IPS-18a (cell line): Measurements from ENCODE around the gene USP24.
"Not testable (repeated sequence)": the region's sequence is repeated elsewhere in the genome, so short reads cannot be mapped to it uniquely, and the experiment has no call there.

Experiments used
- H3K27ac ChIP-seq: one replicate; pipeline ENCODE4 v1.5.1; 2013; ENCODE audit warnings: low read length
- H3K27me3 ChIP-seq: one replicate; pipeline ENCODE4 v1.6.1; 2013; ENCODE audit warnings: mild to moderate bottlenecking, low read length; ENCODE audit not compliant: control insufficient read depth, insufficient read depth
- H3K36me3 ChIP-seq: one replicate; pipeline ENCODE4 v1.6.1; 2013; ENCODE audit warnings: low read depth, low read length; ENCODE audit not compliant: control insufficient read depth
- H3K4me1 ChIP-seq: one replicate; pipeline ENCODE4 v1.6.1; 2013; ENCODE audit warnings: low read depth, low read length; ENCODE audit not compliant: control insufficient read depth
- H3K4me3 ChIP-seq: one replicate; pipeline ENCODE4 v1.5.1; 2013; ENCODE audit warnings: low read length
- H3K9ac ChIP-seq: one replicate; pipeline ENCODE4 v1.6.1; 2013; ENCODE audit warnings: mild to moderate bottlenecking, low read length, moderate library complexity
- H3K9me3 ChIP-seq: one replicate; pipeline ENCODE4 v1.6.1; 2013; ENCODE audit warnings: low read depth, low read length; ENCODE audit not compliant: control insufficient read depth

The USP24 gene

GRCh38 chr1:55191219-55191952 lies 23.8 kb downstream of the USP24 start:
- not testable (repeated sequence) for H3K9ac ChIP-seq, H3K27me3 ChIP-seq, H3K4me1 ChIP-seq, H3K4me3 ChIP-seq, H3K27ac ChIP-seq, H3K36me3 ChIP-seq, H3K9me3 ChIP-seq

GRCh38 chr1:55190109-55190508 lies 25.1 kb downstream of the USP24 start:
- Histone ChIP-seq H3K9me3 (no peaks in the 10 kb centered on the region), H3K27ac (no peak overlapping the region), H3K4me3 (no peak overlapping the region), H3K4me1 (peaks cover 5% of the 10 kb centered on the region), H3K9ac (no peak overlapping the region), H3K36me3 (no peaks in the 10 kb centered on the region), H3K27me3 (no peaks in the 10 kb centered on the region)

- Histone ChIP-seq H3K4me3 (no peak overlapping the region), H3K4me1 (peaks cover 5% of the 10 kb centered on the region), H3K9me3 (no peaks in the 10 kb centered on the region), H3K36me3 (no peaks in the 10 kb centered on the region), H3K27ac (no peak overlapping the region), H3K27me3 (no peaks in the 10 kb centered on the region), H3K9ac (no peak overlapping the region)
Observed at GRCh38 chr1:55188909-55189308, 26.3 kb downstream of the USP24 start.

- Histone ChIP-seq H3K9me3 (no peaks in the 10 kb centered on the region), H3K36me3 (no peaks in the 10 kb centered on the region), H3K9ac (no peak overlapping the region), H3K4me3 (no peak overlapping the region), H3K4me1 (no peaks in the 10 kb centered on the region), H3K27ac (no peak overlapping the region), H3K27me3 (no peaks in the 10 kb centered on the region)
Observed at GRCh38 chr1:55185832-55186231, 29.3 kb downstream of the USP24 start.

- Histone ChIP-seq H3K9ac (no peak overlapping the region), H3K36me3 (no peaks in the 10 kb centered on the region), H3K4me3 (no peak overlapping the region), H3K27ac (no peak overlapping the region), H3K4me1 (no peaks in the 10 kb centered on the region), H3K27me3 (no peaks in the 10 kb centered on the region), H3K9me3 (no peaks in the 10 kb centered on the region)
Observed at GRCh38 chr1:55184859-55185258, 30.3 kb downstream of the USP24 start.

- H3K36me3 ChIP-seq, result no peaks in the 10 kb centered on the region
- no peak overlapping the region for H3K9ac ChIP-seq
- no peaks in the 10 kb centered on the region for H3K9me3 ChIP-seq
- no peaks in the 10 kb centered on the region for H3K27me3 ChIP-seq
- no peak overlapping the region for H3K4me3 ChIP-seq
- no peaks in the 10 kb centered on the region for H3K4me1 ChIP-seq
- no peak overlapping the region for H3K27ac ChIP-seq
Observed at GRCh38 chr1:55181666-55182065, 33.5 kb downstream of the USP24 start.

GRCh38 chr1:55180075-55180670 lies 35.0 kb downstream of the USP24 start:
- no peaks in the 10 kb centered on the region for H3K4me1 ChIP-seq
- H3K27ac ChIP-seq, result no peak overlapping the region
- H3K9ac ChIP-seq, result no peak overlapping the region
- H3K27me3 ChIP-seq, result no peaks in the 10 kb centered on the region
- no peaks in the 10 kb centered on the region for H3K9me3 ChIP-seq
- H3K36me3 ChIP-seq, result no peaks in the 10 kb centered on the region
- no peak overlapping the region for H3K4me3 ChIP-seq

- Histone ChIP-seq H3K4me3 (no peak overlapping the region), H3K4me1 (no peaks in the 10 kb centered on the region), H3K9me3 (no peaks in the 10 kb centered on the region), H3K27ac (no peak overlapping the region), H3K27me3 (no peaks in the 10 kb centered on the region), H3K9ac (no peak overlapping the region), H3K36me3 (no peaks in the 10 kb centered on the region)
Observed at GRCh38 chr1:55179177-55179835, 35.9 kb downstream of the USP24 start.

- Histone ChIP-seq H3K4me1 (peaks cover 9% of the 10 kb centered on the region), H3K9ac (no peak overlapping the region), H3K4me3 (no peak overlapping the region), H3K9me3 (no peaks in the 10 kb centered on the region), H3K27ac (no peak overlapping the region), H3K36me3 (peaks cover 19% of the 10 kb centered on the region), H3K27me3 (no peaks in the 10 kb centered on the region)
Observed at GRCh38 chr1:55172687-55173086, 42.5 kb downstream of the USP24 start.

- H3K9me3 ChIP-seq, result no peaks in the 10 kb centered on the region
- H3K4me1 ChIP-seq, result peaks cover 10% of the 10 kb centered on the region
- peaks cover 19% of the 10 kb centered on the region for H3K36me3 ChIP-seq
- no peak overlapping the region for H3K27ac ChIP-seq
- H3K9ac ChIP-seq, result no peak overlapping the region
- H3K4me3 ChIP-seq, result no peak overlapping the region
- H3K27me3 ChIP-seq, result no peaks in the 10 kb centered on the region
Observed at GRCh38 chr1:55172272-55172671, 42.9 kb downstream of the USP24 start.

- H3K4me3 ChIP-seq, result no peak overlapping the region
- no peaks in the 10 kb centered on the region for H3K27me3 ChIP-seq
- no peak overlapping the region for H3K9ac ChIP-seq
- no peak overlapping the region for H3K27ac ChIP-seq
- H3K4me1 ChIP-seq, result peaks cover 10% of the 10 kb centered on the region
- H3K9me3 ChIP-seq, result no peaks in the 10 kb centered on the region
- H3K36me3 ChIP-seq, result peaks cover 19% of the 10 kb centered on the region
Observed at GRCh38 chr1:55171694-55172093, 43.5 kb downstream of the USP24 start.

GRCh38 chr1:55170426-55170825 lies 44.7 kb downstream of the USP24 start:
- Histone ChIP-seq H3K27me3 (no peaks in the 10 kb centered on the region), H3K36me3 (peaks cover 23% of the 10 kb centered on the region), H3K27ac (no peak overlapping the region), H3K9ac (no peak overlapping the region), H3K4me3 (no peak overlapping the region), H3K4me1 (peaks cover 10% of the 10 kb centered on the region), H3K9me3 (no peaks in the 10 kb centered on the region)
